Lung (tissue), 12 donors: Measurements from ENCODE around the gene PCNP. TPM values are rescaled to one million over a fixed set of nuclear protein-coding genes. Genes with fewer than 3 reads are reported as not detected.

Experiments
- ATAC-seq: fragments of 200-7000 bp; cut with Tn5 transposase; one replicate; pipeline ENCODE4 v1.9.1; 2020; ENCODE audit warnings: moderate number of reproducible peaks; ENCODE audit not compliant: insufficient read depth, low FRiP score
- DNase-seq, 3 donors: peaks; one replicate each; pipeline ENCODE4 v3.0.0-alpha.2; 2013 to 2017
- H3K27ac ChIP-seq, 2 donors: one replicate each; pipeline ENCODE4 v1.5.1; 2013; ENCODE audit warnings: mild to moderate bottlenecking in 2 of 2, moderate library complexity in 2 of 2, control low read depth in 1 of 2, inconsistent platforms in 1 of 2, low read depth in 1 of 2, low read length in 1 of 2
- H3K27me3 ChIP-seq, 3 donors: one replicate each; pipeline ENCODE4 v1.5.1; 2013; ENCODE audit warnings: low read length in 2 of 3; ENCODE audit not compliant: control insufficient read depth in 3 of 3, insufficient read depth in 3 of 3
- H3K36me3 ChIP-seq, 4 donors: one replicate each; pipeline ENCODE4 v1.5.1; 2013; ENCODE audit warnings: low read length in 4 of 4, mild to moderate bottlenecking in 1 of 4, moderate library complexity in 1 of 4; ENCODE audit not compliant: control insufficient read depth in 4 of 4, insufficient read depth in 4 of 4
- H3K4me1 ChIP-seq, 5 donors: one replicate each; pipeline ENCODE4 v1.5.1; 2013; ENCODE audit warnings: low read length in 5 of 5, mild to moderate bottlenecking in 2 of 5, moderate library complexity in 1 of 5; ENCODE audit not compliant: control insufficient read depth in 5 of 5, insufficient read depth in 5 of 5
- H3K4me3 ChIP-seq: one replicate; pipeline ENCODE4 v1.5.1; 2013; ENCODE audit warnings: mild to moderate bottlenecking, control low read depth, moderate library complexity
- H3K9ac ChIP-seq, 2 donors: one replicate each; pipeline ENCODE4 v1.5.1; 2013; ENCODE audit warnings: low read length in 2 of 2, control low read depth in 1 of 2; ENCODE audit not compliant: insufficient read depth in 1 of 2
- H3K9me3 ChIP-seq, 4 donors: one replicate each; pipeline ENCODE4 v1.5.1; 2013; ENCODE audit warnings: low read length in 3 of 4, mild to moderate bottlenecking in 1 of 4, moderate library complexity in 1 of 4; ENCODE audit not compliant: control insufficient read depth in 4 of 4, insufficient read depth in 3 of 4
- CTCF ChIP-seq: IDR thresholded peaks from 2 replicates; pipeline ENCODE4 v1.5.1; 2012; ENCODE audit warnings: mild to moderate bottlenecking; ENCODE audit errors: control extremely low read depth, extremely low read depth
- WGBS, 2 donors: extraction: QIAGEN DNeasy Blood & Tissue Kit; methylation state at CpG; one replicate each; pipeline ENCODE4 v1.1.7; 2013; 5-methylcytosine and 5-hydroxymethylcytosine counted together
- polyA plus RNA-seq, 2 donors: library from polyadenylated mRNA; stranded (reverse); fragments of 200-250 nt; gene quantifications; one replicate each; pipeline ENCODE4 v1.2.1, GENCODE V29; 2013
- total RNA-seq, 2 donors: library from RNA; depleted of rRNA in 1 of 2; stranded (reverse); fragments of >200 nt in 1 of 2; gene quantifications; one replicate each; pipeline ENCODE4 v1.2.1, GENCODE V29; 2014 to 2021
- donor health status: control.
- donor health status: control.
- donor health status: Bipolar disorder and iron deficiency.
- donor health status: healthy.
- donor health status: DM: yes; HTN: yes; CAD: no.

The PCNP gene
- total and polyA plus RNA-seq, 4 donors, result 73.1 to 195 (median 99.7) TPM

GRCh38 chr3:101635954-101636798 is 62.2 kb downstream of the PCNP start:
- Histone ChIP-seq H3K4me3 (no peak overlapping the region), H3K9ac (peak overlapping the region in 1 of 2 donors; percentile 38), H3K4me1 (no peaks in the 10 kb centered on the region), H3K9me3 (no peaks in the 10 kb centered on the region), H3K27me3 (no peaks in the 10 kb centered on the region), H3K36me3 (no peaks in the 10 kb centered on the region), H3K27ac (no peak overlapping the region)
- 55 to 56% methylated on average over 18 of the region's 18 CpGs for WGBS, 2 donors
- TF ChIP-seq CTCF, result peak; percentile 15
- ATAC-seq, result no peak
- DNase-seq, result peak; percentile 47 to 60 (median 48)

- Histone ChIP-seq H3K36me3 (no peaks in the 10 kb centered on the region), H3K27ac (no peak overlapping the region), H3K9ac (no peak overlapping the region), H3K27me3 (no peaks in the 10 kb centered on the region), H3K4me3 (no peak overlapping the region), H3K9me3 (no peaks in the 10 kb centered on the region), H3K4me1 (no peaks in the 10 kb centered on the region)
- ATAC-seq (no peak), DNase-seq (no peak)
- 88 to 94% methylated on average over 10 of the region's 10 CpGs for WGBS, 2 donors
- no peak for TF ChIP-seq CTCF
Observed at GRCh38 chr3:101637451-101637850, 63.5 kb downstream of the PCNP start.

DNA sequence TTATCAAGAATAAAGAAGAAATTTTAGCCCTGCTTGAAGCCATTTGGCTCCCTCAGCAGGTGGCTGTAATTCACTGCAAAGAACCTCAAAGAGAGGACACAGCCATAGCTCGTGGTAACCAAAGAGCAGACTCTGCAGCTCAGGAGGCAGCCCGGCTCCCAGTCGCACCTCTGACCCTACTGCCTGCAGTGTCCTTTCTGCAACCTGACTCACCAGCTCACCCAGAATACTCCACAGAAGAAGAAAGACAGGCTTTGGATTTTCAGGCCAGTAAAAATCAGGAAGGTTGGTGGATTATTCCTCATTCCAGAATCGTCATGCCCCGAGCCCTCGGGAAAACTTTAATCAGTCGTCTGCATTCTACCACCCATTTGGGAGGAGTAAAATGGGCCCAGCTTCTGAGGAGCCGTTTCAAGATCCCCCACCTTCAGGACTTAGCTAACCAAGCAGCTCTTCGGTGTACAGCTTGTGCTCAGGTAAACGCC is 64.3 kb downstream of the PCNP start:
- Histone ChIP-seq H3K36me3 (no peaks in the 10 kb centered on the region), H3K9me3 (no peaks in the 10 kb centered on the region), H3K27ac (no peak overlapping the region), H3K9ac (no peak overlapping the region), H3K4me3 (no peak overlapping the region), H3K27me3 (no peaks in the 10 kb centered on the region), H3K4me1 (no peaks in the 10 kb centered on the region)
- TF ChIP-seq CTCF, result no peak
- no peak for ATAC-seq
- WGBS, 2 donors, result 85 to 88% methylated on average over 10 of the region's 10 CpGs
- DNase-seq, result peak in 1 of 3 donors; percentile 2
